IMR-90 (cell line): Measurements from ENCODE around the gene AKT3. TPM values are rescaled to one million over a fixed set of nuclear protein-coding genes. Genes with fewer than 3 reads are reported as not detected.

Experiments
- ATAC-seq: fragments of 200-7000 bp; cut with Tn5 transposase; 2 replicates; pipeline ENCODE4 v1.9.1; 2020; ENCODE audit warnings: low read depth, mild to moderate bottlenecking, moderate library complexity
- Bru-seq: library from RNA; stranded (reverse); fragments of 400-500 nt; gene quantifications from one replicate; lab custom pipeline; 2021; lab: Mats Ljungman, UMichigan
- BruChase-seq, 2 experiments: library from RNA; stranded (reverse); fragments of 400-500 nt; gene quantifications; one replicate each; lab custom pipeline; 2021; lab: Mats Ljungman, UMichigan
- BruUV-seq: library from RNA; stranded (reverse); fragments of 400-500 nt; replicated peaks from 2 replicates; lab custom pipeline; 2021; lab: Mats Ljungman, UMichigan
- CTCF ChIA-PET: fragments of 300-600 bp; formaldehyde crosslinking; extraction: SDS; loops from one replicate; lab custom pipeline; 2021; ENCODE audit warnings: antibody characterized with exemption; lab: Yijun Ruan, JAX
- POLR2A ChIA-PET: fragments of 300-600 bp; sonication (Branson Sonifier 250); formaldehyde crosslinking; loops from one replicate; lab custom pipeline; 2022; ENCODE audit warnings: antibody characterized with exemption; ENCODE audit not compliant: unreplicated experiment; lab: Charles Lee
- DNase-seq: peaks from one replicate; pipeline ENCODE4 v3.0.0; 2013
- H2AFZ ChIP-seq: replicated peaks from 2 replicates; pipeline ENCODE3; 2013; ENCODE audit warnings: low read length, mild to moderate bottlenecking; ENCODE audit not compliant: poor library complexity
- H2AK5ac ChIP-seq: 2 replicates; pipeline ENCODE4 v1.6.1; 2013; ENCODE audit warnings: low read depth, low read length, inconsistent platforms
- H2AK9ac ChIP-seq: replicated peaks from 2 replicates; pipeline ENCODE3; 2013; ENCODE audit warnings: mild to moderate bottlenecking, low read depth, low read length, moderate library complexity; ENCODE audit not compliant: poor library complexity
- H2BK120ac ChIP-seq: 2 replicates; pipeline ENCODE4 v1.6.1; 2013; ENCODE audit warnings: low read depth, low read length, inconsistent platforms
- H2BK15ac ChIP-seq: 3 replicates; pipeline ENCODE4 v1.6.1; 2013; ENCODE audit warnings: low read depth, low read length, inconsistent platforms
- H2BK20ac ChIP-seq: 2 replicates; pipeline ENCODE4 v1.6.1; 2013; ENCODE audit warnings: low read depth, mild to moderate bottlenecking, inconsistent platforms, low read length, moderate library complexity
- H2BK5ac ChIP-seq: 2 replicates; pipeline ENCODE4 v1.6.1; 2013; ENCODE audit warnings: mild to moderate bottlenecking, low read depth, low read length, inconsistent platforms; ENCODE audit not compliant: poor library complexity, severe bottlenecking
- H3K14ac ChIP-seq: replicated peaks from 2 replicates; pipeline ENCODE4 v1.6.1; 2013; ENCODE audit warnings: low read depth, low read length, inconsistent platforms
- H3K18ac ChIP-seq: 2 replicates; pipeline ENCODE4 v1.6.1; 2013; ENCODE audit warnings: low read depth, low read length, control low read depth
- H3K23ac ChIP-seq: 2 replicates; pipeline ENCODE4 v1.6.1; 2013; ENCODE audit warnings: low read depth, low read length, inconsistent platforms
- H3K27ac ChIP-seq: 2 replicates; pipeline ENCODE4 v1.5.1; 2013; ENCODE audit warnings: mild to moderate bottlenecking, control low read depth, low read length; ENCODE audit not compliant: insufficient read depth
- H3K27me3 ChIP-seq: 2 replicates; pipeline ENCODE4 v1.6.1; 2013; ENCODE audit warnings: low read length; ENCODE audit not compliant: control insufficient read depth, insufficient read depth
- H3K36me3 ChIP-seq: 2 replicates; pipeline ENCODE4 v1.6.1; 2013; ENCODE audit warnings: low read length, mixed read lengths; ENCODE audit not compliant: control insufficient read depth, insufficient read depth
- H3K4ac ChIP-seq: 2 replicates; pipeline ENCODE4 v1.6.1; 2013; ENCODE audit warnings: low read depth, low read length, inconsistent platforms
- H3K4me1 ChIP-seq: 2 replicates; pipeline ENCODE4 v1.6.1; 2013; ENCODE audit warnings: low read length, mixed read lengths; ENCODE audit not compliant: control insufficient read depth, insufficient read depth
- H3K4me2 ChIP-seq: 2 replicates; pipeline ENCODE4 v1.6.1; 2013; ENCODE audit warnings: low read depth, mild to moderate bottlenecking, control low read depth, low read length, moderate library complexity
- H3K4me3 ChIP-seq: 2 replicates; pipeline ENCODE4 v1.5.1; 2013; ENCODE audit warnings: low read depth, mild to moderate bottlenecking, control low read depth, low read length, moderate library complexity; ENCODE audit not compliant: insufficient read depth
- H3K56ac ChIP-seq: 2 replicates; pipeline ENCODE4 v1.6.1; 2013; ENCODE audit warnings: low read length, inconsistent platforms; ENCODE audit not compliant: insufficient read depth; ENCODE audit errors: extremely low read depth
- H3K79me1 ChIP-seq, 2 experiments: 2 replicates each; pipeline ENCODE4 v1.6.1; 2013; ENCODE audit warnings: low read length in 2 of 2, inconsistent platforms in 1 of 2, low read depth in 1 of 2
- H3K9ac ChIP-seq: 2 replicates; pipeline ENCODE4 v1.6.1; 2013; ENCODE audit warnings: low read depth, low read length, control low read depth
- H3K9me1 ChIP-seq: 2 replicates; pipeline ENCODE4 v1.6.1; 2013; ENCODE audit warnings: low read length, inconsistent platforms; ENCODE audit not compliant: insufficient read depth
- H3K9me3 ChIP-seq: 2 replicates; pipeline ENCODE4 v1.6.1; 2013; ENCODE audit warnings: low read length; ENCODE audit not compliant: control insufficient read depth, insufficient read depth
- H4K20me1 ChIP-seq: 2 replicates; pipeline ENCODE4 v1.6.1; 2013; ENCODE audit warnings: low read length, inconsistent platforms; ENCODE audit not compliant: insufficient read depth
- H4K5ac ChIP-seq: 2 replicates; pipeline ENCODE4 v1.6.1; 2013; ENCODE audit warnings: mild to moderate bottlenecking, low read depth, low read length, control low read depth
- H4K8ac ChIP-seq, 2 experiments: 2 replicates each; pipeline ENCODE4 v1.6.1; 2013; ENCODE audit warnings: low read depth in 2 of 2, low read length in 2 of 2, control low read depth in 1 of 2, inconsistent platforms in 1 of 2
- H4K91ac ChIP-seq: 2 replicates; pipeline ENCODE4 v1.6.1; 2013; ENCODE audit warnings: low read depth, low read length, inconsistent platforms; ENCODE audit not compliant: insufficient read depth
- BHLHE40 ChIP-seq: fragments of 150-350 bp; IDR thresholded peaks from 2 replicates; pipeline ENCODE4 v1.6.1; 2016; ENCODE audit warnings: mild to moderate bottlenecking, low read depth, low read length
- CHD1 ChIP-seq: IDR thresholded peaks from 2 replicates; pipeline ENCODE4 v1.6.1; 2012; ENCODE audit warnings: low read depth, low read length, improper control_type of control experiment
- MAFK ChIP-seq: IDR thresholded peaks from 2 replicates; pipeline ENCODE4 v1.6.1; 2012; ENCODE audit warnings: low read depth, low read length, improper control_type of control experiment
- MAZ ChIP-seq: IDR thresholded peaks from 2 replicates; pipeline ENCODE4 v1.6.1; 2012; ENCODE audit warnings: low read depth, mild to moderate bottlenecking, low read length, improper control_type of control experiment, moderate library complexity, borderline replicate concordance
- MXI1 ChIP-seq: IDR thresholded peaks from 2 replicates; pipeline ENCODE4 v1.6.1; 2012; ENCODE audit warnings: low read depth, mild to moderate bottlenecking, low read length, moderate library complexity, borderline replicate concordance
- NFE2L2 ChIP-seq: fragments of 150-350 bp; IDR thresholded peaks from 2 replicates; pipeline ENCODE4 v1.6.1; 2016; ENCODE audit warnings: low read depth, mild to moderate bottlenecking, low read length
- POLR2A ChIP-seq: IDR thresholded peaks from 2 replicates; pipeline ENCODE4 v1.6.1; 2012; ENCODE audit warnings: mild to moderate bottlenecking, low read depth, low read length
- RAD21 ChIP-seq: IDR thresholded peaks from 2 replicates; pipeline ENCODE4 v1.6.1; 2012; ENCODE audit warnings: low read length, improper control_type of control experiment
- RCOR1 ChIP-seq: IDR thresholded peaks from 2 replicates; pipeline ENCODE4 v1.6.1; 2012; ENCODE audit warnings: mild to moderate bottlenecking, low read length, improper control_type of control experiment; ENCODE audit not compliant: insufficient replicate concordance
- RFX5 ChIP-seq: IDR thresholded peaks from 2 replicates; pipeline ENCODE4 v1.8.0; 2012; ENCODE audit warnings: low read depth, mild to moderate bottlenecking, low read length, moderate library complexity
- SMC3 ChIP-seq: fragments of 150-350 bp; IDR thresholded peaks from 2 replicates; pipeline ENCODE4 v1.6.1; 2016; ENCODE audit warnings: low read depth, mild to moderate bottlenecking, antibody characterized with exemption, low read length, moderate library complexity
- WGBS, 2 experiments: methylation state at CpG; one replicate each; pipeline versions ENCODE4 v1.1.5 to v1.1.7; 2013; ENCODE audit warnings: missing lambda C conversion rate in 2 of 2; ENCODE audit not compliant: insufficient read length in 1 of 2; ENCODE audit errors: extremely low coverage in 2 of 2; 5-methylcytosine and 5-hydroxymethylcytosine counted together
- dilution Hi-C: fragments of 300-500 bp; cut with HindIII; formaldehyde crosslinking; loops from one replicate; pipeline ENCODE4 v1.14.3; 2018; ENCODE audit warnings: low sequenced_read_pairs; ENCODE audit not compliant: unreplicated experiment
- in situ Hi-C: fragments of 300-500 bp; cut with MboI; formaldehyde crosslinking; loops from 3 replicates; pipeline ENCODE4 v1.14.3; 2019; ENCODE audit warnings: low sequenced_read_pairs, inconsistent platforms, mixed read lengths
- intact Hi-C: fragments of 100-400 bp; cut with micrococcal nuclease; formaldehyde crosslinking; loops from 2 replicates; pipeline ENCODE4 v1.10.0; 2022
- long read RNA-seq: library from polyadenylated mRNA; unstranded; transcript quantifications from one replicate; pipeline ENCODE4 v2.0.0, GENCODE V29; 2021; ENCODE audit not compliant: unreplicated experiment
- polyA plus RNA-seq, 3 experiments: library from polyadenylated mRNA; depleted of rRNA; stranded (reverse); fragments of >200 nt; gene quantifications; 2 replicates each; pipeline ENCODE4 v1.2.3, GENCODE V29; 2012; ENCODE audit warnings: low replicate concordance in 1 of 3
- total RNA-seq: library from RNA; depleted of rRNA; stranded (reverse); fragments of >200 nt; gene quantifications from 2 replicates; pipeline ENCODE4 v1.2.3, GENCODE V29; 2012; rRNA removed
- TF ChIP-seq, protein P1 (sequence below): conservative IDR thresholded peaks from 2 replicates; pipeline ENCODE4 v1.5.1; 2012; ENCODE audit warnings: mild to moderate bottlenecking, low read depth, low read length, improper control_type of control experiment
- TF ChIP-seq, protein P2 (sequence below): fragments of 150-350 bp; IDR thresholded peaks from 2 replicates; pipeline ENCODE4 v1.6.1; 2017; ENCODE audit warnings: mild to moderate bottlenecking, antibody characterized with exemption, low read length, low read depth
- TF ChIP-seq, protein P3 (sequence below): fragments of 150-350 bp; IDR thresholded peaks from 2 replicates; pipeline ENCODE4 v1.6.1; 2016; ENCODE audit warnings: low read depth, mild to moderate bottlenecking, low read length, moderate library complexity, borderline replicate concordance

AKT3 gene
- total RNA-seq = 19.4 and 30.0 TPM in 2 replicates
- polyA plus RNA-seq (2012; rRNA removed) = 13.6 and 15.2 TPM in 2 replicates
- polyA plus RNA-seq (2012; cell fraction: cytosol; rRNA removed) = 5.0 and 7.1 TPM in 2 replicates
- 2.6 and 20.5 TPM in 2 replicates for polyA plus RNA-seq (2012; cell fraction: nucleus; rRNA removed; ENCODE audit: low replicate concordance)
- percentile 84 among the genes with signal in this experiment for Bru-seq, nascent RNA
- BruChase-seq, experiment 1, labeled RNA remaining after a 6-hour chase = percentile 71 among the genes with signal in this experiment
- percentile 84 among the genes with signal in this experiment for BruChase-seq, experiment 2, labeled RNA remaining after a 2-hour chase
- long read RNA-seq, partial matches to known transcripts = 2 of 10 reads
- long read RNA-seq, other reads (novel, unspliced or antisense) = 8 of 10 reads

- Histone ChIP-seq H2BK20ac (no peak within 1 kb of the TSS), H3K4ac (peak within 1 kb of the TSS; percentile 48), H3K9me1 (no peaks in the 10 kb centered on the region), H3K79me1 (peaks cover 5 to 21% of the 10 kb centered on the region in 2 experiments; a peak in 3 of 4 replicates), H3K4me3 (peak within 1 kb of the TSS; percentile 86), H3K4me1 (no peaks in the 10 kb centered on the region; the same call in 1 of the 2 replicates), H2AK9ac (peak within 1 kb of the TSS; percentile 93), H2AK5ac (0 out of 2 replicates have a peak within 1 kb of the TSS, but pooled peaks have one; percentile 29), H3K9ac (peak within 1 kb of the TSS; percentile 76), H4K5ac (peak within 1 kb of the TSS; percentile 38; the same call in 1 of the 2 replicates), H2BK5ac (peak within 1 kb of the TSS; percentile 81), H3K4me2 (peak within 1 kb of the TSS; percentile 97), H4K20me1 (peaks cover 16% of the 10 kb centered on the region; the same call in 1 of the 2 replicates), H3K56ac (peak within 1 kb of the TSS; percentile 54), H2BK120ac (peak within 1 kb of the TSS; percentile 27; the same call in 1 of the 2 replicates), H3K27me3 (no peaks in the 10 kb centered on the region), H2AFZ (peak within 1 kb of the TSS; percentile 93), H4K8ac (peak within 1 kb of the TSS; percentile 63 to 68), H3K18ac (peak within 1 kb of the TSS; percentile 33), H3K9me3 (no peaks in the 10 kb centered on the region), H3K23ac (peak within 1 kb of the TSS; percentile 74), H4K91ac (peak within 1 kb of the TSS; percentile 54; the same call in 1 of the 2 replicates), H2BK15ac (no peak within 1 kb of the TSS; the same call in 2 of the 3 replicates), H3K36me3 (no peaks in the 10 kb centered on the region), H3K27ac (peak within 1 kb of the TSS; percentile 78), H3K14ac (peak within 1 kb of the TSS; percentile 23)
- ChIA-PET CTCF (no interaction called here), POLR2A (interaction anchor here (0.6 kb wide), 2 partner anchors 248 to 275 kb away, joined by 4 to 13 read pairs; no protein-coding TSS in a partner anchor)
- peak; percentile 80 for DNase-seq
- ATAC-seq = peak; percentile 86
- in situ Hi-C loops = no loop called here
- BruUV-seq = no TSS peak
- intact Hi-C loops = loop anchor here (1.0 to 2.0 kb wide), 4 partner anchors 67 to 505 kb away; no protein-coding TSS in a partner anchor
- no CpG with 5 or more reads among the region's 32 CpGs for WGBS, 2 experiments
- dilution Hi-C loops = no loop called here
- TF ChIP-seq MAFK (no peak), NFE2L2 (no peak), RFX5 (no peak), SMC3 (no peak), POLR2A (no peak), RCOR1 (no peak), MAZ (no peak; the same call in 1 of the 2 replicates), BHLHE40 (no peak), RAD21 (no peak), CHD1 (no peak), MXI1 (no peak)
- TF ChIP-seq, protein P1, sequence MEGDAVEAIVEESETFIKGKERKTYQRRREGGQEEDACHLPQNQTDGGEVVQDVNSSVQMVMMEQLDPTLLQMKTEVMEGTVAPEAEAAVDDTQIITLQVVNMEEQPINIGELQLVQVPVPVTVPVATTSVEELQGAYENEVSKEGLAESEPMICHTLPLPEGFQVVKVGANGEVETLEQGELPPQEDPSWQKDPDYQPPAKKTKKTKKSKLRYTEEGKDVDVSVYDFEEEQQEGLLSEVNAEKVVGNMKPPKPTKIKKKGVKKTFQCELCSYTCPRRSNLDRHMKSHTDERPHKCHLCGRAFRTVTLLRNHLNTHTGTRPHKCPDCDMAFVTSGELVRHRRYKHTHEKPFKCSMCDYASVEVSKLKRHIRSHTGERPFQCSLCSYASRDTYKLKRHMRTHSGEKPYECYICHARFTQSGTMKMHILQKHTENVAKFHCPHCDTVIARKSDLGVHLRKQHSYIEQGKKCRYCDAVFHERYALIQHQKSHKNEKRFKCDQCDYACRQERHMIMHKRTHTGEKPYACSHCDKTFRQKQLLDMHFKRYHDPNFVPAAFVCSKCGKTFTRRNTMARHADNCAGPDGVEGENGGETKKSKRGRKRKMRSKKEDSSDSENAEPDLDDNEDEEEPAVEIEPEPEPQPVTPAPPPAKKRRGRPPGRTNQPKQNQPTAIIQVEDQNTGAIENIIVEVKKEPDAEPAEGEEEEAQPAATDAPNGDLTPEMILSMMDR = no peak
- TF ChIP-seq, protein P2, sequence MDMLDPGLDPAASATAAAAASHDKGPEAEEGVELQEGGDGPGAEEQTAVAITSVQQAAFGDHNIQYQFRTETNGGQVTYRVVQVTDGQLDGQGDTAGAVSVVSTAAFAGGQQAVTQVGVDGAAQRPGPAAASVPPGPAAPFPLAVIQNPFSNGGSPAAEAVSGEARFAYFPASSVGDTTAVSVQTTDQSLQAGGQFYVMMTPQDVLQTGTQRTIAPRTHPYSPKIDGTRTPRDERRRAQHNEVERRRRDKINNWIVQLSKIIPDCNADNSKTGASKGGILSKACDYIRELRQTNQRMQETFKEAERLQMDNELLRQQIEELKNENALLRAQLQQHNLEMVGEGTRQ = no peak
- TF ChIP-seq, protein P3, sequence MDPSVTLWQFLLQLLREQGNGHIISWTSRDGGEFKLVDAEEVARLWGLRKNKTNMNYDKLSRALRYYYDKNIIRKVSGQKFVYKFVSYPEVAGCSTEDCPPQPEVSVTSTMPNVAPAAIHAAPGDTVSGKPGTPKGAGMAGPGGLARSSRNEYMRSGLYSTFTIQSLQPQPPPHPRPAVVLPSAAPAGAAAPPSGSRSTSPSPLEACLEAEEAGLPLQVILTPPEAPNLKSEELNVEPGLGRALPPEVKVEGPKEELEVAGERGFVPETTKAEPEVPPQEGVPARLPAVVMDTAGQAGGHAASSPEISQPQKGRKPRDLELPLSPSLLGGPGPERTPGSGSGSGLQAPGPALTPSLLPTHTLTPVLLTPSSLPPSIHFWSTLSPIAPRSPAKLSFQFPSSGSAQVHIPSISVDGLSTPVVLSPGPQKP = no peak
Measured at GRCh38 chr1:243850202-243850451, at the start of gene AKT3. Gene AKT3 (minus strand): TSS chr1:243850243. CDS start chr1:243843170, 7,073 bp downstream.
